HG03175 (cell line): ENCODE measurements around the gene LRRC38.

Experiments
- ATAC-seq: cut with Tn5 transposase; IDR thresholded peaks from one replicate; pipeline ENCODE4 v1.9.1; 2021; ENCODE audit warnings: mild to moderate bottlenecking, moderate library complexity; ENCODE audit not compliant: unreplicated experiment

LRRC38 gene

DNA sequence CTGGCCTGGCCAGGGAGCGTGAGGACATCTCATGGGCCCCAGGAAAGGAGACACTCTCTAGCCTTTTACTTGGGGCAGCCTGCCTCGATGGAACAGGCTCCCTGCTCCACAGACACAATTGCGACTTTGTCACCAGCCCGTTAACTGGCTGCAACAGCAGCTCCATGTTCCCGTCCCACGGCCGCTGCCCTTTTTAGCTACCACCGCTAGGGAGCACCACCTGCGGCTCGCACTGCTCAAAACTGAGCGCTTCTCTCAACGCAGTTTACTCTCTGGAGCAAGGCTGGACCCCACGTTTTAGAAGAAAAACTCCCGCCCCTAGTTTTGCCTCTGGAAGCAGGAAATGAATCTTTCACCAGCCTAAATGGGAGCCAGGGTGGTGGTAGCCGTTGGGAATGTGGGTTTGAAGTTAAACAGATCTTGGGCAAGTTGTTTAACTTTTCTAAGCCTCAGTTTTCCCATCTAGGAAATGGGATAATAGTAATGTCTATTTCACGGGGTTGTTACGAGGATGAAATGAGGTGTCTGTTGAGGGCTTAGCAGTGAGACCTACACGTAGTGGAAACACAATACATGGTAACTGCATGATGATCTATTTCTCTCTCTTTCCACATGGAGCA, 3.5 kb upstream of the LRRC38 start:
- ATAC-seq, result no peak

DNA sequence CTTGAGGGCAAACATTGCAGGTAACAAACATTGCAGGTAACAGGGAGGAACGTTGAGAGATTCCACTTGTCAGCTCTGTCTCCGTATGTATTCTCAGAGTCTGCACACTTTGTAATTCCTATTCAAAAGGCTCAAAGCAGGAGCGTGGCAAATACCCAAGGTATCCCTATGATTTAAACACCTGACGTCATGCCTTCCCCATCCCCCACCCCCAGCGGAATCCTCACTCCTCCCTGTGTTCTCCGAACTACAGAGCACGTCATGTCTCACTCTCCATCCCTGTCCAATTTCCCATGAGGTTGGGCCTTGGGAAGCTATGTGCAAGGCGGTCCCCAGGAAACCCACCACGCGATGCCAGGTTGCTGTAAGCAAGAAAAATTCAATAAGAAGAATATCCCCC, 2.8 kb upstream of the LRRC38 start:
- ATAC-seq, result no peak

DNA sequence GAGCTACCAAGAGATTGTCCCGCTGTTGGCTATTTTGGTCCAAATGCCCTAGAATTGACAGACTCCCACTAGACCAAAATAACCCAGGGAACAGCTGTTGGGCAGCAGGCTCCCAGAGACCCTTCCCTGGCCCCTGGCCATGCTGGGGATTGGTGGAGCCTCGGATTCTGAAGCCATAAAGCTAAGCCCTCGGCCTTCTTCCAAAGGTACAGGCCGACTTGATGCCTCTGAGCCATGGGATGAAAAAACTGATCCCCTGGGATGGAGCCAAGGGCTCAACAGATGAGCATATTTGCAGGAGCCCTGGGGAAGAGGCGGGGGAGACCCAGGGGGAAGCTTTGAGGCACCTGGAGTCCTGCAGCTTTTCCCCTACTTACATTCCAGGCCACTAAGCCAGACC, 1.0 kb upstream of the LRRC38 start:
- ATAC-seq, result no peak

DNA sequence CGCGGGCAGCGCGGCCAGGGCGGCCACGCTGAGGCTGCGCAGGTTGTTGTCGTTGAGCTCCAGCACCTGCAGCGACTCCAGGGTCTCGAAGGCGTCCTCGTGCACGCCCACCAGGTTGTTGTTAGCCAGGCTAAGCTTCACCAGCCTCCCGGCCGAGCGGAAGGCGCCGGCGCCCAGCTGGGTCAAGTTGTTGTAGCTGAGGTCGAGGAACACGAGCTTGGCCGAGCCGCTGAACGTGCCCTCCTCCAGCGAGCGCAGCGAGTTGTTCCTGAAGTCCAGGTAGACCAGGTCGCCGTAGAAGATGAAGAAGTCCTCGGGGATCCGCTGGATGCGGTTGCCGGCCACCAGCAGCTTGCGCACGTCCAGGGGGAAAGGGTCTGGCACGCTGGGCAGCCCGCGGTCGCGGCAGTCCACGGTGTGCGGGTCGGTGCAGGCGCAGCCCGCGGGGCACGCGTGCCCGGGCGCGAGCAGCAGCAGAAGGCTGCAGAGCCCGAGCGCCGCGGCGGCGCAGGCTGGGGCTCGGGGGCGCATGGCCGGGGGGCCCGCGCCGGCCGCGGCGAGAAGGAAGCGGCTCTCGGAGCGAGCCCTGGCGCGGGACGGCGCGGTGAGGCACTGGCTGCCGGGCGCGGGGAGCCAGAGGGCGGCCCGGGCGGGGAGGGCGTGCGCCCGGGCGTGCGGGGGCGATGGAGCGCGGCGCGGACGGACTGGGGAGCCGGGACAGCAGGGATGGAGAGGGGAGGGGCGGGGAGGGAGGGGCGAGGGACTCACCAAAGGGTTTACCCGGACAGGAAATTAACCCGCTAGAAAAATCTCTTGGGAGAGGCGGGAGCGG, 524 bp downstream of the LRRC38 start:
- no peak for ATAC-seq

DNA sequence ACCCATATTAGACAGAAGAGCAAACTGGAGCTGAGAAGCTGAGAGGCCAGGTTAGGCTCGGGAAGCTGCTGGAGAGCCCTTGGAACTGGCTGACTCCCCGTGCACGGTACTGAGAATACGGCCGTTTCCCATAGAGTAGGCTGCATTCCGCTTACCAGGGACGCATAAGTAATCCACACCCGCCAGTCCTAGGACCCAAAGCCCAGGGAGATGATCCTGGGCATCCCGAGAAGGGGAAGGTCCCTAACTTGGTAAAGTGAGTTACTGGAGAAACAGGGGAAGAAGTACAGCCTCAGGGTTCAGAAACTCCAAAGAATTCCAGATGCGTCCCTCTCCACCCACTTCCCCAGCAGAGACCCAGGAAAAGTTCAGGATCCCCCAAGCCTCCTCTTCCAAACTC, 1.3 kb downstream of the LRRC38 start:
- no peak for ATAC-seq

DNA sequence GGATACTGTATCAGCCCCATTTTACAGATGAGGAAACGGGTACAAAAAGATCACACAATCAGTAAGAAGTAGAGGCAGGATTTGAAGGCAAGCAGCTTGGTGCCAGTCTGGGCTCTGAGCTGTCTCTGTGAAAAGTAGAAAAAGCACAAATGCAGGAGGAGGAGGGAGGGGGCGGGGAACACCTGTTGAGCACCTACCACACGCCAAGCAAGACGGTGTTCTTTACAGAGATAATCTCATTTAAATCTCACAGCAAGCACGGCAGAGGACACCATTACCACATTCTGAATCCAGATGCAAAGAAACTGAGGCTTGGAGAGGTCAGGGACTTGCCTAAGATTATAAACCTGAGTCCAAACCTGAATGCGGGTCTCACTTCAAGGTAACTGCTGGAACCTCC, 3.3 kb downstream of the LRRC38 start:
- no peak for ATAC-seq

DNA sequence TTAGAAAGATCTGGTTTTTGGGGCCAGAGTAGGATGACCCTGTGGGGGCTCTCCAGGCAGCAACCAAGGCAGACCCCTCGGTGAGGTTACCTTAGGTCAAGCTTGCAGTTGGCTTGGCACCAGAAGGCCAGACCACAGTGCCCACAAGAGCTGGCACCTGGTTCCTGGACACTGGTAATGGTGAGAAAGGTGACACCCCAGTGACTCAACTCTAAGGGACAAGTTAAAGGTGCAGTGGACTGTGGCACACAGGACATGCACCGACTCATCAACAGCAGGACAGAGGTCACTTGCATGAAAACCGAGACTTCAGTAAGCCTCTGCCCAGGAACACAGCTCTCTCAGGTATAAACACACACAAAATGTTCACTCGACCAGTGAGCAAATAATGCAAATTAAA, 6.7 kb downstream of the LRRC38 start:
- no peak for ATAC-seq

DNA sequence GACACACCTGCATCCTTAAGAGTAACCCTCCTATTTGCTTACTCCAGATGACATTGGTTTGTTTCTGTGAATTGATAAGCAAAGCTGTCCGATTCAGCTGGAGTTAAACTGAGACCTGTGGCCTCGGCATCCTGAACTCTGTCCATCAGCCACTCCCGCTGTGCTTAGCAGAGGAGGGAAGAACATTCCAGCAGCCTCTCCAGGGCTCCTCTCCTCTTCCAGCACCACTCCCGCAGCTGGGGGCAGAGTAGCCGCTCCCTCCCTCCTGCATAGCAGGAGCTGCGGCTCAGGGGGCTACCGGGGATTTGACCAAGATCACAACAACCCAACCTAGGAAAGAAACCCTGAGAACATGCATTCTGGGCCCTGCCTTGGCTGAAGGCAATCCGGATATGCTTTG, 8.8 kb downstream of the LRRC38 start:
- no peak for ATAC-seq

DNA sequence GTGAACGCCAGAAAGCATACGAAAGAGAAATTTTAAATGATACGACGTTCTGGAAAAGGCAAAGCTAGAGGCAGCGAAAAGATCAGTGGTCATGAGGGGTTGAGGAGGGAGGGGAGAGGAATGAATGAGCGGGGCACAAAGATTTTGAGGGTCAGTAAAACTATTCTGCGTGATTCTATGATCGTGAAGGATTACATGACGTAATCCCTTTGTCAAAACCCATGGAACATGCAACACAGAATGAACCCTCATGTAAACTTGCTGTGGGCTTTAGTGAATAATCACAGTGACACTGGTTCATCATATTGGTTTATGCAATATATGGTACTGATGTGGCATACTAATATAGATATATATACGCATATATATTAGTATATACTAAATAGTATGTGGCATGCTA, 13.0 kb downstream of the LRRC38 start:
- ATAC-seq, result no peak

DNA sequence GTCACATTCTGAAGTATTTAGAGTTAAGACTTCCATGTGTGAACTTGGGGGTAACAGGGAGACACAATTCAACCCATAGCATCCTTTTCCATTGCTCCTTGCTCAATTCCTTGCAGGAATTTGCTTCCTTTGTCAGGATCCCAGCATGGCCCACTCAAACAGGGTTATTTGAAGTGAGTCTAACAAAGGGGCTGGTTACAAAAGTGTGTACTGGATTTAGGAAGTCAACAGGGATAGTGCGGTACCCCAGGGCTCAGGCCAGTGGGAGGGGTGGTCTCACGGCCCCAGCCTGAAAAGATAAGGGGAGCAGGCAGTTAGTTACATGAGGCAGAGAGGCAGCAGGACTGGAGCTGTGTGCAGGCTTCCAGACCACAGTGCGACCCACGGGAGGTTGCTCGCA, 14.4 kb downstream of the LRRC38 start:
- ATAC-seq, result no peak

DNA sequence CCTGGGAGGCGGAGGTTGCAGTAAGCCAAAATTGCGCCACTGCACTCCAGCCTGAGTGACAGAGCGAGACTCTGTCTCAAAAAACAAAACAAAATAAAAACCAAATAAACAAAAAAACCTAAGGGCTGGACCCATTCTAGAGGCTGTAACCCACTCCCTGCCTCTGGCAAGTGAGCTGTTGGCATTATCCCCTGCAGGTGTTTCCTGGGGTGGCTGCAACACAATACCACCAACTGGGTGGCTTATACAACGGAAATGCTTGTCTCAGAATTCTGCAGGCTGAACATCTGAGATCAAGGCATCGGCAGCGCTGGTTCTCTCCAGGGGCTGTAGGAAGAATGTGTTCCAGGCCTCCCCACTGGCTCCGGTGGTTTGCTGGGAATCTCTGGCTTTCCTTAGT, 15.2 kb downstream of the LRRC38 start:
- ATAC-seq, result no peak

DNA sequence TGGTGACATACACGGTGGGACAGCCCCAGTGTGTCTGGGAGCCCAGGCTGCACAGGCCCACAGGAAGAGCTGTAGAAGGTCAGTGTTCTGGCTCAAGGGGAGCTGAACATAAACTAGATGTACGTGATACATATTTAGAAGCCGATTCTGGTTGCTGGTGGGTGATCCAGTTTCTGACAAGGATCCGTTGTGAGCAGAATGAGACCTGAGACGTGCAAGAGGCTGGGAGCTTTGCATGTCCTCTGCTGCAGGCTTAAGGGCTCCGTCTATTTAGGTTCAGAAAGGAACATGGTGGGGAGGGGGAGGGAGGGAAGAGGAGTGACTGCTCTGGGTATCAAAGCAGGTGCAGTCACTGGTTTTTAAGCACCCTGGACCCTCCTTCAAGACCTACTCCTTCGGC, 18.6 kb downstream of the LRRC38 start:
- ATAC-seq, result no peak

DNA sequence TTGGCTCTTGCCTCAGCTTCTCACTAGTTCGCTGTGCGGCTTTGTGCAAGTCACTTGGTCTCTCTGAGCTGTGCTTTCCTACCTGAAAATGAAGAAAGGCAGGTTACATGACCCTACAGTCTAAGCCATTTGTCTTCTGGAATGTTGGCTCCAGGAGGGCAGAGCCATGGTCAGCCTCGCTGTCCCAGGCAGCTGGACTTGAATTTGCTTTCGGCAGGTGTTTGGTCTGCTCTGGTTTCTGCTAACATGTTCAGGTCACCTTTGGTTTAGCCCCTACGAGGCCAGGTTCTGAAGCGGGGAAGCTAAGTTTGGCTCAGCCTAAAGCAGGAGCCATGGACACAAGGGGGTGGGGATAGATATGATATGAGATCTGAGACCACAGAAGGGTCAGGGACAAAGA, 19.1 kb downstream of the LRRC38 start:
- no peak for ATAC-seq

DNA sequence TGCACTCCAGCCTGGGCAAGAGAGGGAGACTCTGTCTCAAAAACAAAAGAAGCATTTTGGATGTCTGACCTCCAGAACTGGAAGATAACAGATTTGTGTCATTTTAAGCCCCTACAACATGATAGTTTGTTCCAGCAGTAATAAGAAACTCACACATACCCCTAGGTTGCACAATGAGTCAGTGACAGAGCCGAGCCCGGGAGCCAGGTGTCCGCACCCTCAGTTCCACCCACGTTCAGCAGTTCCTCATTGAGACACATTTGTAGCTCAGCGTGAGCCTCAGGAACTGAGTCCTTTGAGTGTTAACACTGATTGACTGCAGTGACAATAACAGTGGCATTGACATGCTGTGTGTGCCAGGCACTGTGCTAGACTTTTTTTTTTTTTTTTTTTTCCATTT, 19.8 kb downstream of the LRRC38 start:
- ATAC-seq, result no peak

DNA sequence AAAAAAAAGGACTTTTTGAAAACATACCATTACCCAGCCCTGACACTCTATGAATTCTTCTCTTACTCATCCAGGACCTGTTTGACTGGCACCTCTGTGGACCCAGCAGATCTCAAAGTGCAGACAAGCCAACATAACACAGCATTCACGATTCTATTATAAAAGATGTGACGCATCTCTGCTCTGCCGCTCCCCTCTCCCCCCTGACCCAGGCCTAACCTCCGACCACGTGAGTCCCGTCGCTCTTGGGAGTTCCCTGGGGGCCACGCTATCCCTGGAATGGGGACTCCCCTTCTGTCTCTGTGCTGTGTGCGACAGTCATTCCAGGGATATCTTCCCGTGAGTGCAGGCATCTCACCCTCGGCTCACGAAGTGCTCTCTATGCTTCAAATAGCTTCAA, 21.1 kb downstream of the LRRC38 start:
- no peak for ATAC-seq

DNA sequence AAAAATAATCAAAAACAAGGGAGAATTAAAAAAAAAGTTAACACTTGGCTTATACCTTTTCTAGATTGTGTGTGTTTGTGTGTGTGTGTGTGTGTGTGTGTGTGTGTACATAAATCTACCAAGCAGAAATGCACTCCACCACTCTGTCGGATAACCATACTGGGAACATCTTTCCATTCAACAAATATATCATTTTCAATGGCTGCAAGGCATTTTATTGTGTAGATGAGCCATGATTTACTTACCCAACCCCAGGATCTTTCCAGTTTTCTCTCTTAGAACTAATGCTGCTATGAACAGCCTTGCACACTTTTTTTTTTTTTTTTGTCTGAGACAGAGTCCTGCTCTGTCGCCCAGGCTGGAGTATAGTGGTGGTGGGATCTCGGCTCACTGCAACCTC, 25.8 kb downstream of the LRRC38 start:
- no peak for ATAC-seq

DNA sequence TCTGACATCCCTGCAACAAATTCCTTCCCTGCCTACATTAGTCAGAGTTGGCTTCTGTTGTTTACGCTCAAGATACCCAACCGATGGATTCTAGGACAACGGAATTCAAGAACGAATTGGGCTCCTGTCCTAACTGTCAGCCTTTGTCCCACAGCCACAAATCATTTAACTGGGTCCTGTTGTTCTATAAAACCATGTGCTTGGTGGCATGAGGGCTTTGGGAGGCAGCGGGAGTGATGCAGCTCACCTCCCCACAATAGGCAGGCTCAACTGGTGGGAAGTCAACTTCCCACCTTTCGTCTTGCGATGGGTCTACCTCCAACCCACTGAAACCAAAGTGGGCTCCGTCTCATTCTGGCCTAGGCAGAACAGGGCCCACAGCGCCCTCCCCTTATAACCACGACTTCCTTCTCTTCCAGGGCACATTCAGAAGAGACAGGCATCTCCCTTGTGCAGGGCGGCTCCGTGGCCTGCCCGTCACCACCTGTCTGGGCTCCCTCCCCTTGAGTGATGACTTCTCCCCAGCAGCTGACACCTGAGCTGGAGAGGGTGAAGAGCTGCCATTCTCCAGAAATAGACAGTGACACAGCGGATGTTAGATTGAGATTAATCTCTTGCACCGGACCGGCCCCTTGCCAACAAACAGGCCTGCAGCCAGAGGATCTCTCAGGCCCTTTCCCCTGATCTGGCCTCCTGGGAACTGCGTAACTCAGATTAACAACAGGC, 26.5 kb downstream of the LRRC38 start:
- ATAC-seq, result no peak

DNA sequence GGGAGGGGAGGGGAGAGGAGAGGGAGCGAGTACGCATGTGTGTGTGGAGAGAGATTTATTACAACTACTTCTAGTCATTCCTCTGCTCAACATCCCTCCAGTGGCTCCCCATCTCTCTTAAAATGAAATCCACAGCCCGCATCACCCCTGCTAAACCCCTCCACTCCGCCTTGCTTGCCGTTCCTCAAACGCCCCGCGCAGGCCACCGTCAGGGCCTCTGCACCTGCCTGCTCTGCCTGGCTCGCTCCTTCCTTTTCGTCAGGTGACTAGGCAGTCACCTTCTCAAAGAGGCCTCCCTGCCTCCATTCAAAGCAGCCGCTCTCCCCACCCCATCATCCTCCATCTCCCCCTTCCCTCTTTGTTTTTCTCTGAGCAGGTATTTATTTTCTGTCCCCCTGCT, 29.9 kb downstream of the LRRC38 start:
- no peak for ATAC-seq

DNA sequence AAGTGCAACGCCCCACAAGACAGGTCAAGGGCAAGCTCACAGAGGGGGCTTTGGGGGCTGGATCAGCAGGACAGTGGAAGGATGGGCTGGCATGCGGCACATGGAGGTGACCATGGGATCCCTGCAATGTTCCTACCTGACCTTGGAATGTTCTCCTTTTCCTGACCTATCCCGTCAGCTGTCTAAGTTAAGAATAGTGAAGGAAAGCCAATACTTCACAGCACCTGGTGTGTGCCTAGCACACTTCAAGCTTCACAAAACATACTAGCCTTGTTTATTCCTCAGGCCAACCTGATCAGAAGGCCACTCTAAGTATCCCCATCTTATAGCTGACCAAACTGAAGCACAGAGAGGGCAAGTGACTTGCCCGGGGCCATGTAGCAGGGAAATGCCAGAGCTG, 31.2 kb downstream of the LRRC38 start:
- no peak for ATAC-seq

DNA sequence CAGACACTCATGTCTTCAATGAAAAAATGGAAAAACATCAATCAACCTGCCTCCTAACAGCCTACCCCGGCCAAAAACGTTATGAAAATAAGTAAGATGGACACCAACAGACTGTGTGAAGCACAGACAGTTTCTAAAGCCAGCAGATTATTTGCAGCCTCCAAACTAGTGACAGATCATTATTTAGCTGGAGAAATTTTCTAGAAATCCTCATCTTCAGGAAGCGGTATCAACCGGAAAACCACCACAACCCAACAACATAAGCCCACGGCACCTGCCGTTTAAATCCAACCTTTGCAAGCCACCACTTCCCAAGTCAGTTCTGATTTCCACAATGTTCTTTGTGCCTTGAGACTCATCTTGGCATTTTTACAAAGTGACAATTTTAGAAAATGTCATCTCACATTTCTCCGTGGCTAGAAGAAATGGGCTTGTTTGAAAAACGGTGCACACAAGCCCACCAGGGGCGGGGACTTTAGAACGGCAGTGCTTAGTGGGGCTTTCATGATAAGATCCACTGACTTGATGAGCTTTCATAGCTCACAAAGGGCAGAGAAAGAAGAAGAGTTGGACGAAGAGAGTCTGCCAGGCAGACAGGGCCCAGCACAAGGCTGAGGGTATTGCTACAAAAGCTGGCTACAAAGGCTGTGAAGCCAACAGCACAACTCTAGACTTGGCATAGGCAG, 34.5 kb downstream of the LRRC38 start:
- ATAC-seq, result no peak

DNA sequence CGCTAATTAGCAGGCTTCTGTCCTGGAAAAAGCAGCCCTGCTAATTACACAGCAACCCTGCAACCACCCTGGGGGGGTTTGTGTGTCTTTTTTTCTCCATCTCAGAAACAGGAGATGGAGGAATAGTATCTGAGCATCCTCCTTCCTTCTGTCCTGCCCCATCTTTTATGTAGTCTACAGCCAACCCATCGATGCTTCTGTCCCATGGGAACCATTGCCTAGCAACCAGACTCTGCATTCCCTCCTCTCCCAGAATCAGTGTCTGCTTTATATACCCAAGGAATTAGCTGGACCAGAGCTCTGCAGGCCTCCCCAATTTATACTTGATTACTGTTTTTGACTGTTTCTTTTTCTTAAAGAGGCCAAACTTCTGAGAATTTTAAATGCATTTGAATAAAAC, 35.1 kb downstream of the LRRC38 start:
- ATAC-seq, result no peak

DNA sequence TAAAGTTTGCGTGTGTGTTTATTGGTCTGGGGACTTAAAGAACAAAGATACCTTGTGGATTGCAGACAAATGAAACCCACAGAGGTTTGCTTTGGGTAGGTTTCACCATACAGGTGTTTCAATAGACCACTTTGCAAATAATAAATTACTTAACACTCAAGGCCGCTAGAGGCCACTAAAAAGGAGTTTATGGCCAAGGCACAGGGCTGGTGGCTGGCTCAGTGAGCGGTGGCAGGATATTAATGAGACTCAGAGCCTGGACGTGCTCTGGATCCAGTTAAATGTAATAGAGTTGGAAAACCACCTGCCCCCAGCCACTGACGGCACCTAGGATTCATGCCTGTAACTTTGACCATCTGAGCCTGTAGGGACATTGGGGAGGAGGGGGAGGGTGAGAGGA, 44.5 kb downstream of the LRRC38 start:
- ATAC-seq, result no peak
